ENCODE measurements around the gene JAM2.

- TF ChIP-seq CTCF (IDR thresholded peaks at IDR 0.05) (no peak), POLR2A (IDR thresholded peaks at IDR 0.05) (no peak), POLR2AphosphoS5 (IDR thresholded peaks at IDR 0.05) (no peak)
Observed at GRCh38 chr21:25760061-25760460, 121.0 kb downstream of the JAM2 start.
